GM18519 (cell line): ENCODE results near the gene STIP1.

Source experiments
- ATAC-seq: cut with Tn5 transposase; IDR thresholded peaks from one replicate; pipeline ENCODE4 v1.9.1; 2021; ENCODE audit warnings: mild to moderate bottlenecking, moderate library complexity; ENCODE audit not compliant: unreplicated experiment, low FRiP score

Gene STIP1

DNA sequence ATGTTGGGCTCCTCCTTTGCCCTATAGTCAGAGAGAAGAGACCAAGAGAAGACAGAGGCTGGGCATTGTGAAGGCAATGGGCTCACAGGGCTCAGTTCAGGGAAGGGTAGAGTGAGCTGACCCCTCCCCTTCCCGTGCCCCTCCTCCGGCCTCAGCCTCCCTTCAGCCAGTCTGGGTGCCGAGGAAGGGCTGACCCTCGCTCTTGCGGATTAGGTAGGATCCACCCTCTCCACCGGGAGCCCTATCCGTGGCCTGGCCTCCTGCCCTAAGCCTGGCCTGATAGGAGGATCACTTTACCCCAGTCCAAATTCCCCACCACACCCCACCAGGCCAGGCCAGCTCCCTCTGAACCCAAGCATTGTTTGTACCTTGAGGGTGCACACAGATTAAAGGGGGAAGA, 62.6 kb downstream of the STIP1 start:
- no peak for ATAC-seq

- ATAC-seq = no peak
Measured at GRCh38 chr11:64249038-64249437, 63.1 kb downstream of the STIP1 start.

DNA sequence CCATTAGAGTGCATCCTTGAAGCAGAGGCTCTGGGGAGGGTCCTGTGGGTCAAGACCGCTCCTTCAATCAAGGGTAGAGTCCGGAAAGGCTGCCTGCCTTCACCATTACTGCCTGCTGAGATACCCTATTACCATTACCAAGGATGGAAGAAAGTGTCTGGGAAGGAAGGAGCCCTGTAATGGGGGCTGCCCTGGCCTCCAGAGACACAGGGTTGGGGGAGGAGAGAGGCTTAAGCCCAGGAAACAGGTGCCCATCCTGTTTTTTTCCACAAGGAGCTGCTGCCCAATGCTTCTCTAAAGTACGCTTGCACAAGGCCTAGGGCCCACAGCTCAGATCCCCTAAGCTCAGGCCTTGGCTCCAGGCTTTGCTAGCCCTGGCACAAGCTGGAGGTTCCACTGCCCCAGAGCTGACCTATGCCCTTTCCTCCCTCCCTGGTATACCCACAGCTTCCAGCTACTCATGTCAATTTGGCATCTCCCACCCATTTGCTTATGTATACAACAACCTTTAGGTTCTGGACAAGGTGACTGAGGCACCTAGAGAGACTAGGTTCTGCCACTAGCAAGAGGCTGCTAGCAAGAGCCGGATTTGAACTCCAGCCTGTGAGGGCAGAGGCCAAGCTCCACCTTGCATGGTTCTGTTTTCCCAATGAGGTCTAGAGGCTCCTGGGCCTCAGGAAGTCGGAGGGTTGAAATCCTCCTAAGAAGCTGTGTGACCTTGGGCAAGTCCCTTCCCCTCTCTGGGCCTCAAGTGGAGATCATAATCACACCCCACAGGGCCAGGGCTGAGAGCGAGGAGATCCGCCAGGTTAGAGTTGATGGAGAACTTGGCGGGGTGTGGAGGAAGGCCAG, 63.8 kb downstream of the STIP1 start:
- no peak for ATAC-seq

DNA sequence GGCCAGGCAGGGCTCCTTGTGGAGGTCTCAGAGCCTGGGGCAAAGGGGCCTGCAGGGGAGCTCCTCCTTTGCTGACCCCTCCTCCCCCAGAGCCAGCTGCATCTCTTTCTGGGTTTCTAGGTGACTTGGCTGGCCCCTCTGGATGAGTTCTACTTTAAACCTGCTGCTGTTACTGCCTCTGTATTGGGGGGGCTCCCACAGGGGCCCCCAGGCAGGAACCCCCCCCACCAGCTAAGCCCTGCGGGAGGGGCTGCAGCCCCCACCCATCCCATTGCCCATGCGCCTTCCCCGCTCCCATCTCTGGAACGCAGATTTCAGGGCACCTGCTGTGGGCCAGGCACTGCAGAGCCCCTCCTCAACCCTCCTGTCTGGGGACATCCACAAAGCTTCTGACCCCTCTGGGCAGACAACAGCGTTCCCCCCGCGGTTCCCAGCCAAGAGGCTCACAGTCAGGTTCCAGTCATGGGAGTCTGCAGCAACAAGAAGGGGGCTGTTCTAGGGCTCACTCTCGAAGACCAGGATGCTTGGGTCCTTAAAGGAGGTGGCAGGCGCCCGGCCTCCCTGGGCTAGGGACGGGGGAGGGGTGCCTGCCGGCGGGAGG, 64.5 kb downstream of the STIP1 start:
- ATAC-seq = no peak

DNA sequence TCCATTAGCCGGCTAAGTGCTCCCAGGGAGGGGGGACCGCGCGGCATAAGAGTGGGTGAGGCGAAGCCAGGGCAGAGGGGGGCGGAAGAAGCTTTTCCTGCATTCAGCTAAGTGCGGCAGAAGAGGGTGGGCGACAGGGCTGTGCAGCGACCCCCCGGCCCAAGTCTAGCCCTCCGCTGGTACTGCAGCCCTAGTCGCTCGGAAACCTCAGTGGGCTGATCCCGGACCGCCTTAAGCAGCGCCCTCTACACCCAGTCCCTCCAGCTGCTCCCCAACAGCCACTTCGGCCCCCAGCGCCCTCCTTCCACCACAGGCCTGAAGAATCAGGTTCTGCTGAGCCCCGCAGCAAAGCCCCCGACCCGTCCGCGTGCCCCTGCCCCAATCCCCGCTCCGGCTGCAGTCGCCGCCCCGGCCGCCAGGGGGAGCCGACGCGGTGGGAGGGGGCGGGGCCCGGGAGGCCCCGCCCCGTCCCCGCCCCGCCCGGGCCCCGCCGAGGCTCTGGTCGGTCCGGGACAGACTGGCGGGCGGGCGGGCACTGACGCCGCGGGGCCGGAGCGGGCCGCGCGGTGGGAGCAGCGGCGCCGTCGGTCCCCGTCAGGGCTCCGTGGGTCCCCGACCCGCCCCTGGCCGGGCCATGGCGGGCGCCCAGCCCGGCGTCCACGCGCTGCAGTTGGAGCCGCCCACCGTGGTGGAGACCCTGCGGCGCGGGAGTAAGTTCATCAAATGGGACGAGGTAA, 65.2 kb downstream of the STIP1 start, which contains the start of gene PLCB3:
TSS of gene PLCB3 (plus strand) at position 515 of the 737 bp plus-strand sequence. CDS start at position 635, 120 bp downstream.
- ATAC-seq = no peak

- no peak for ATAC-seq
Measured at GRCh38 chr11:64251753-64252002, 65.7 kb downstream of the STIP1 start.

GRCh38 chr11:64252003-64252872, 66.3 kb downstream of the STIP1 start:
- no peak for ATAC-seq

- ATAC-seq = no peak
Measured at GRCh38 chr11:64253043-64253442, 67.1 kb downstream of the STIP1 start.

DNA sequence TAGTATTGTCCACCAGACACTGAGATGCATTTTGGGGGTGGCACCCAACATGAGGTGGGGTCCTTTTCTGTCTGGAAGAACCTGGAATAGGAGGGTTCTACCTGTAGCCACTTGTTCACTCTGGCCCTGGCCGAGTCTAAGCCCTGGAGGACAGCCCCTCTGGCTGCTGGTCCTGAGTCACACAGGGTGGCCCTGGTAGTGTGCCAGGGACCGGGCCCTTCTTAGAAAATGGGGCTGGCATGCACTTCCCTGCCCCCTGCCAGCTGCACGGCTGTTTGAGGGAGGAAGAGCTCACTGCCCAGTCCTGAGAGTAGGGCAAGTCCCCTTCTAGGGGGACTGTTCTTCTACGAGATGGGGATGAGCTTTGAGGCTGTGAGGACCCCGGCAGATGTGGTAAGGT, 67.5 kb downstream of the STIP1 start:
- no peak for ATAC-seq
